Stomach smooth muscle (tissue), 2 donors: Measurements from ENCODE around the gene CLMP.
"Not testable (repeated sequence)": the region's sequence is repeated elsewhere in the genome, so short reads cannot be mapped to it uniquely, and the experiment has no call there.

ENCODE experiments used
- H3K27ac ChIP-seq: one replicate; pipeline ENCODE4 v1.7.0; 2013; ENCODE audit warnings: mild to moderate bottlenecking, low read length, inconsistent platforms
- H3K27me3 ChIP-seq, 2 donors: one replicate each; pipeline ENCODE4 v1.7.0; 2013; ENCODE audit warnings: low read length in 2 of 2; ENCODE audit not compliant: insufficient read depth in 2 of 2, control insufficient read depth in 1 of 2
- H3K36me3 ChIP-seq, 2 donors: one replicate each; pipeline ENCODE4 v1.7.0; 2013; ENCODE audit warnings: low read length in 2 of 2; ENCODE audit not compliant: control insufficient read depth in 2 of 2, insufficient read depth in 2 of 2
- H3K4me1 ChIP-seq: one replicate; pipeline ENCODE4 v1.7.0; 2013; ENCODE audit warnings: low read length; ENCODE audit not compliant: control insufficient read depth, insufficient read depth
- H3K4me3 ChIP-seq, 2 donors: one replicate each; pipeline ENCODE4 v1.7.0; 2013; ENCODE audit warnings: low read length in 2 of 2
- H3K9ac ChIP-seq, 2 donors: one replicate each; pipeline ENCODE4 v1.7.0; 2013; ENCODE audit warnings: low read length in 2 of 2, mild to moderate bottlenecking in 1 of 2
- H3K9me3 ChIP-seq, 2 donors: one replicate each; pipeline ENCODE4 v1.7.0; 2013; ENCODE audit warnings: low read length in 2 of 2; ENCODE audit not compliant: control insufficient read depth in 2 of 2
- donor health status: healthy.
- donor health status: Pancreatic carcinoma.

The CLMP gene

GRCh38 chr11:123103326-123103980 is 91.6 kb downstream of the CLMP start:
- Histone ChIP-seq H3K9me3 (no peaks in the 10 kb centered on the region), H3K4me3 (no peak overlapping the region), H3K27me3 (no peaks in the 10 kb centered on the region), H3K9ac (no peak overlapping the region), H3K36me3 (no peaks in the 10 kb centered on the region), H3K27ac (peak overlapping the region; percentile 37), H3K4me1 (peaks cover 50% of the 10 kb centered on the region)

- Histone ChIP-seq H3K4me1 (peaks cover 44% of the 10 kb centered on the region), H3K27ac (peak overlapping the region; percentile 60), H3K36me3 (peaks cover 0 to 9% of the 10 kb centered on the region in 2 donors), H3K27me3 (no peaks in the 10 kb centered on the region), H3K9ac (peak overlapping the region in 1 of 2 donors; percentile 4), H3K9me3 (no peaks in the 10 kb centered on the region), H3K4me3 (no peak overlapping the region)
Measured at GRCh38 chr11:123100379-123101085, 94.5 kb downstream of the CLMP start.

DNA sequence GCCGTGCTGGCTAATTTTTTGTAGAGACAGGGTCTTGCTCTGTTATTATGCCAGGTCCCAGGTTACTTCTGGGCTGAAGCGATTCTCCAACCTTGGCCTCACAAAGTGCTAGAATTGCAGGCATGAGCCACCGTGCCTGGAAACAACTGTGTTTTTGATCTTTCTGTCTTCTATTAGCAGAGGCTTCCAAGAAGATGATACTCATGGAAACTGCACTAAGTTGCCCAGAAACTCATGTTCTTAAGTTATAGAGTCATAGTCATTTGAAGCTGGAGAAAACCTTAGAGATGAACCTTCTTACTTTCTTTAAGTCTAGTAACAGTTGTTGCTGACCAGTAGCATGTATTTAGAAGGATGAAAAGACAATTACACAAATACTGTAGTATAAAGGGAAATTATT is 96.1 kb downstream of the CLMP start:
- peaks cover 6 to 11% of the 10 kb centered on the region in 2 donors for H3K36me3 ChIP-seq
- peaks cover 32% of the 10 kb centered on the region for H3K4me1 ChIP-seq
- H3K27me3 ChIP-seq: no peaks in the 10 kb centered on the region
- no peak overlapping the region for H3K9ac ChIP-seq
- no peak overlapping the region for H3K4me3 ChIP-seq
- H3K9me3 ChIP-seq: no peaks in the 10 kb centered on the region
- no peak overlapping the region for H3K27ac ChIP-seq

DNA sequence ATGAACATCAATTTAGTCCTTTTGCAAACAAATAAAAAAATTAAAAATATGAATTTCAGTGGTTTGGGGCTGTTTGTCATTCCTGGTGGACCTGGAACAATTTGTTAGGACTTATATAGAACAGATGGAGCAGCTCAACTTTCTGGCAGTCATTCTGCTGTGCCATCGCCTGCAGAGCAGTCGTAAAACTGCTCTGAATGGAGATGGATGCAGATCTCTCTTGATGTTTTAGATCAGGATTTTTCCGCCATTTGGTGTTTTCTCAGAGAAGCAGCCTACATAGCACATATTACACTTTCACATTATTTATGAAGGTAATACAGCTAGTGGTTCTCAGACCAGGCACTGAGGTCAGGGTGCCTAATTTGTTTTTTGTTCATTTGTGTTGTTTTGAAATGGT is 101.3 kb downstream of the CLMP start:
- no peak overlapping the region for H3K9ac ChIP-seq
- peaks cover 6 to 11% of the 10 kb centered on the region in 2 donors for H3K36me3 ChIP-seq
- no peaks in the 10 kb centered on the region for H3K9me3 ChIP-seq
- no peak overlapping the region for H3K4me3 ChIP-seq
- H3K27ac ChIP-seq: peak overlapping the region; percentile 41
- no peaks in the 10 kb centered on the region for H3K27me3 ChIP-seq
- peaks cover 8% of the 10 kb centered on the region for H3K4me1 ChIP-seq

- H3K4me1 ChIP-seq: peaks cover 7% of the 10 kb centered on the region
- no peak overlapping the region for H3K9ac ChIP-seq
- H3K36me3 ChIP-seq: peaks cover 6% of the 10 kb centered on the region in 2 donors
- no peaks in the 10 kb centered on the region for H3K27me3 ChIP-seq
- H3K27ac ChIP-seq: peak overlapping the region; percentile 24
- H3K9me3 ChIP-seq: no peaks in the 10 kb centered on the region
- H3K4me3 ChIP-seq: no peak overlapping the region
Measured at GRCh38 chr11:123091506-123091905, 103.5 kb downstream of the CLMP start.

DNA sequence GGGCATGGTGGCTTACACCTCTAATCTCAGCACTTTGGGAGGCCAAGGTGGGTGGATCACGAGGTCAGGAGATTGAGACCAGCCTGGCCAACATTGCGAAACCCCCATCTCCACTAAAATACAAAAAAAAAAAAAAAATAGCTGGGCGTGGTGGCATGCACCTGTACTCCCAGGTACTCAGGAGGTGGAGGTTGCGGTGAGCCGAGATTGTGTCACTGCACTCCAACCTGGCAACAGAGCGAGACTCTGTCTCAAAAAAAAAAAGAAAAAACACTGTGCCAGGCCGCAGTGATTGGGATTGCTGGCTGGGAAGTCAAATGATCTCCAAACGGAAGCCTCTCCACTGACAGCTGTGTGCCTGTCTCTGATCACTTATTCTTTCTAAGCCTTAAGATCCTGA is 104.9 kb downstream of the CLMP start:
- H3K9me3 ChIP-seq: not testable (repeated sequence)

DNA sequence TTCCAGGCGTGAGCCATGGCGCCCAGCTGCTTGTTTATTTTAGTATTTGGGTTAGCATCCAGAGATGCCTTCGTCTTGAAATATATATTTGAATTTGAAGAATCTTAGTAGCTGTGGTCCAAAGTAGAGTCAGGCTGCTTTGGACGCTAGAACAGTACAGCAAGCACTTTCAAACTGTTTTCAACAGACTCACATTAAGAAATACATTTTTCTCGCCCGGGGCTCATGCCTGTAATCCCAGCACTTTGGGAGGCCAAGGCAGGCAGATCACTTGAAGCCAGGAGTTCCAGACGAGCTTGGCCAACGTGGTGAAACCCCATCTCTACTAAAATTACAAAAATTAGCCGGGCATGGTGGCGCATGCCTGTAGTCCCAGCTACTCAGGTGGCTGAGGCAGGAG is 106.2 kb downstream of the CLMP start:
- not testable (repeated sequence) for H3K4me3 ChIP-seq, H3K27me3 ChIP-seq, H3K9me3 ChIP-seq, H3K36me3 ChIP-seq, H3K9ac ChIP-seq, H3K4me1 ChIP-seq, H3K27ac ChIP-seq

More for the DNA sequence above, 104.9 kb downstream of the CLMP start:
- H3K4me3 ChIP-seq, H3K36me3 ChIP-seq, H3K27ac ChIP-seq, H3K4me1 ChIP-seq, H3K27me3 ChIP-seq, H3K9ac ChIP-seq: not testable (repeated sequence)

DNA sequence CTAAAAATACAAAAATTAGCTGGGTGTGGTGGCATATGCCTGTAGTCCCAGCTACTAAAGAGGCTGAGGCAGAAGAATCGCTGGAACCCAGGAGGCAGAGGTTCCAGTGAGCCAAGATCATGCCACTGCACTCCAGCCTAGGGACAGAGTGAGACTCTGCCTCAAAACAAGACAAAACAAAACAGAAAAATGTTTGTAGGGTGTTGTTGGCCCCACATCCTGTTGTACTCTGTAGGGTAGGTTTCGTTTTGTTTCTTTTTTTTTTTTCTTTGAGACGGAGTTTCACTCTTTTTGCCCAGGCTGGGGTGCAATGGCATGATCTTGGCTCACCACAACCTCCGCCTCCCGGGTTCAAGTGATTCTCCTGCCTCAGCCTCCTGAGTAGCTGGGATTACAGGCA is 107.4 kb downstream of the CLMP start:
- H3K4me1 ChIP-seq: peaks cover 15% of the 10 kb centered on the region
- not testable (repeated sequence) for H3K27me3 ChIP-seq, H3K9me3 ChIP-seq, H3K36me3 ChIP-seq, H3K4me3 ChIP-seq, H3K27ac ChIP-seq, H3K9ac ChIP-seq

- Histone ChIP-seq H3K9ac (no peak overlapping the region), H3K27ac (no peak overlapping the region), H3K9me3 (peaks cover 0 to 9% of the 10 kb centered on the region in 2 donors), H3K4me1 (peaks cover 9% of the 10 kb centered on the region), H3K4me3 (no peak overlapping the region), H3K36me3 (peaks cover 10 to 18% of the 10 kb centered on the region in 2 donors), H3K27me3 (no peaks in the 10 kb centered on the region)
Measured at GRCh38 chr11:123086305-123086704, 108.7 kb downstream of the CLMP start.

GRCh38 chr11:123085497-123085896 is 109.6 kb downstream of the CLMP start:
- H3K4me1 ChIP-seq: peaks cover 9% of the 10 kb centered on the region
- H3K27me3 ChIP-seq: no peaks in the 10 kb centered on the region
- H3K36me3 ChIP-seq: peaks cover 10 to 18% of the 10 kb centered on the region in 2 donors
- H3K4me3 ChIP-seq: no peak overlapping the region
- peaks cover 0 to 9% of the 10 kb centered on the region in 2 donors for H3K9me3 ChIP-seq
- H3K27ac ChIP-seq: no peak overlapping the region
- H3K9ac ChIP-seq: no peak overlapping the region

DNA sequence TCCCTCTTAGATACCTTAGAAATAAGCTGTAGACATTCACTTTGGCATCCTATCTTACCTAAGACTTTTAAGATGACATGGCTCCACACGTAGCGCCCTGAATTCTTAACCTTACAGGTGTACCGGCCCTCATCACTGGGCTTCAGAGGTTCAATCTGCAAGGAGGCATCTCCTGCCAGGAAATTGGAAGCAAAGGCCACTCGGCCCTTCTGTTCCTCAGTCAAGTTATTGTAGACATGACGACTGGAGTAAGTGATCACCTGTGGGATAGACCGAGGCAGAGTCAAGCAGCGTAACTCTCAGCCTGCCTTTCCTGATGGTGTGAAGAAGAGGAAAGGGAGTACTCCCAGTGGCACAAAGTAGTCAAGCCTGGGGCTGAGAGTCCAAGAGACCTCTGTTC is 110.6 kb downstream of the CLMP start:
- H3K27ac ChIP-seq: no peak overlapping the region
- H3K9ac ChIP-seq: no peak overlapping the region
- peaks cover 0 to 9% of the 10 kb centered on the region in 2 donors for H3K9me3 ChIP-seq

More for the DNA sequence above, 110.6 kb downstream of the CLMP start:
- H3K27me3 ChIP-seq: no peaks in the 10 kb centered on the region
- peaks cover 14 to 23% of the 10 kb centered on the region in 2 donors for H3K36me3 ChIP-seq
- peaks cover 9% of the 10 kb centered on the region for H3K4me1 ChIP-seq
- no peak overlapping the region for H3K4me3 ChIP-seq
